GM19463 (cell line): ENCODE measurements around the gene RMI2.

ENCODE experiments used
- ATAC-seq: cut with Tn5 transposase; IDR thresholded peaks from one replicate; pipeline ENCODE4 v1.9.1; 2021; ENCODE audit warnings: mild to moderate bottlenecking, moderate library complexity; ENCODE audit not compliant: unreplicated experiment

Gene RMI2

DNA sequence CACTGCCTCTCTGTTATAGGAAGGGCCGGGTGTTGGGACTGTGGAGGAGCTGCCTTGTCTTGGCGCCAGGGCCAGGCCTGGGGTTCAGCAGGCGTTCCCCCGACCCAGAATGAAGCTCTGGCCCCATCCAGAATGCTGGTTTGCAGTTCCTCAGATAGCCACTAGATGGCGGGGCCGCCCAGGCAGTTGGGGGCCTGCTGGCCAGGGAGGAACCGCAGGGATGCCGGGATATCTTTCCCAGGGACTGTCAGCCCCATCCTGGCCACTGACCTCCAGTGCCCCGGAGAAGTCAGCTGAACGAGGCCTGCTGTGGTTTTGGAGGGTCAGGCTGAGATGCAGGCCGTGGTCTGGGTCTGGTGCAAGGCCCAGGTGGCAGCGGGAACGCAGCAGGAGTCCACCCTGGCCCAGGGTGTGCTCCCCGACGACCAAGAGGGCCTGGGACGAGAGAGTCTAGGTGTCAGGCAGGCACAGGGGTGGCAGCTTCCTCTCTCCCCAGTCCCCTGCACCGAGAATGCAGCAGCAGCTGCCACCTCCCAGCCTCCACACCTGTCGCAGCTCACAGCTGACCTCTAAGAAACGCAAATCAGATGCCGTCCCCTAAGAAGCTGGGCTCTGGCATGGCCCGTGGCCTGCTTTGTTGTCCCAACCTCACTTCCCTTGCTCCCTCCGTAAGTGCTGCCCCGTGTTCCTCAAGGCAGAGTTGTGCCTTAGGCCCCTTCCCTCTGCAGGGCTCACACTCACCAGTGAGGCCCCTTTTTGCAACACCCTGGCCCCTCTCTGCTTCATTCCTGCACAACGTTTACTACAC is 51.2 kb downstream of the RMI2 start:
- ATAC-seq = no peak

DNA sequence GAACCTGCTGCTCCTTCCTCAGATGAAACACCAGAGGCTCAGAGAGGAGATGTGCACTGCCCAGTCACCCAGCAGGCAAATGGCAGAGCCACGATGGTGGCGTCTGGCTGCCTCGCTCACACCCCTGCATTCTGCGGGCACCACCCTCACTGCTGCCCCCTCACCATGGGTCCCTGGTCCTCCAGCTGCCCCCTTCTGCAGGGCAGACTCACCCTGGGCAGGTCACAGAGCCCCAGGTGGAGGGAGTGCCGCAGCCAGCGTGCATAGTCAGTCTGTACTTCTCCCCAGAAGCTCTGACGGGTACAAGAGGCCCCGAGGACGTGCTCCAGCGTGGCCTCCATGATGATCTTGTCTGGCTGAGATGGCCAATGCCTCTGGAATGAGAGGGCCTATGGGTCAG is 52.9 kb downstream of the RMI2 start:
- no peak for ATAC-seq

DNA sequence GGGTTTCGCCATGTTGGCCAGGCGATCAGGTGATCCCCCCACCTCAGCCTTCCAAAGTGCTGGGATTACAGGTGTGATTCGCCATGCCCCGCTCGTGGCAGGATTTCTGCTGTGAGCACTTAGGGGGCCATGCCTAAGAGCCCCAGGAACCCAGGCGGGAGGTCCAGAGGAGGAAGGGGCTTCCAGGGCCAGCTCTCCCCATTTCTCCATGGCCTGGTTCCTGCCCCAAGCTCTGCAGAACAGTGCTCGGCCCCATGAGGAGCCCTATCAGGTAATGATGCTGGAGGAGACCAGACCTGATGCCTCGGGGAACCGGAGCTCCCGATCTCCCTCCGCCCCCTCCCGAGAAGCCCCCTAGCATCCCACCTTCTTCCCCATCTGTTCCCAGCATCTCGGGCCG is 53.6 kb downstream of the RMI2 start:
- no peak for ATAC-seq

DNA sequence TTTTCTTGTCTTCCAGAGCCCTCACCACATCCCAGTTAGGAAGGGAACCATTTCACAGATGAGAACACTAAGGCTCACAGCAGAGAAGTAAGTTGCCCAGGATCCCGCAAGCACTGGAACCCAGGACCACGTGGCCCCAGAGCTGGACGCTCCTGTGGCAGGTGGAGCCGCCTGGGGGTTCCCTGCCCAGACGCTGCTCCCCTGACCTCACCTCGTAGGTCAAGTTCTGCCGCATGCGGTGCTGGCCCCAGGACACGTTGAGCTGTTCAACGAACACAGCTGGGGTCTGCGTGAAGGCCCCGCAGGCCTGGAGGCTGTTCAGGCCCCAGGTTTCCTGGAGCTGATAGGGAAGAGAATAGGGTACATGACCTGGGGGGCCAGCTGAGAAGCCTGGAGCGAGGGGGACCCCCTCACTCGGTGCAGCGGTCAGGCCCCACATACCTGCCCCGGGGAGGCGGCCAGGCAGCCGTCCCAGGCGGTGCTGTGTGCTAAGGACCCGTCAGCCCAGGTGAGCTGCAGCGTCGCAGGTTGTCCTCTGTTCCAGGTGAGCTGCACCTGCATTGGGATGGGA is 54.1 kb downstream of the RMI2 start:
- no peak for ATAC-seq

DNA sequence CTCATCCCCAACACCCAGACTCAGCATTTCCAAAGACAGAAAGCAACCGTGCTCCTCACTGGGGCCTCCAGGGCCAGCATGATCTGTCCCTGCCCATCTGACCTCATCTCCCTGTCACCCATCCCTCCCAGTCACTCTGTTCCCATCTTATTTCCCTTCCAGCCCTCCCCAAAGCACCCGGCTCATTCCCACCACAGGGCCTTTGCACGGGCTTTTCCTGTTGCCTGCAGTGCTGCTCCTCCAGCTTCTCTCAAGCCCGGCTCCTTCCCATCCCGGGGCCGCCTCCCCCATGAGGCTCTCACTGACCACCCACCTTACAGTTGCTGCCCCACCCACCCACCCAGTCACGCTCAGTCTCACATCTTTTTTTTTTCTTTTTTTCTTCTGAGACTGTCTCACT is 54.8 kb downstream of the RMI2 start:
- no peak for ATAC-seq
